ENCODE measurements around the gene RPL12.

The RPL12 gene

GRCh38 chr9:127495884-127496555, 44.8 kb upstream of the RPL12 start:
- no peak for TF ChIP-seq CTCF (conservative IDR thresholded peaks at IDR 0.05; ENCODE audit: control insufficient read depth, insufficient read depth, low read depth, low read length)
- no peak for DNase-seq (ENCODE audit: low read depth)
- H3K4me3 ChIP-seq (ENCODE audit: control insufficient read depth, low read depth, low read length): no peak overlapping the region

- no peak overlapping the region for H3K4me3 ChIP-seq (ENCODE audit: control insufficient read depth, low read depth, low read length)
- TF ChIP-seq CTCF (conservative IDR thresholded peaks at IDR 0.05; ENCODE audit: control insufficient read depth, insufficient read depth, low read depth, low read length): no peak
- DNase-seq (ENCODE audit: low read depth): no peak
Measured at GRCh38 chr9:127494304-127494702, 43.1 kb upstream of the RPL12 start.

- DNase-seq (ENCODE audit: low read depth): no peak
- no peak overlapping the region for H3K4me3 ChIP-seq (ENCODE audit: control insufficient read depth, low read depth, low read length)
- TF ChIP-seq CTCF (conservative IDR thresholded peaks at IDR 0.05; ENCODE audit: control insufficient read depth, insufficient read depth, low read depth, low read length): no peak
Measured at GRCh38 chr9:127493592-127494303, 42.5 kb upstream of the RPL12 start.

DNA sequence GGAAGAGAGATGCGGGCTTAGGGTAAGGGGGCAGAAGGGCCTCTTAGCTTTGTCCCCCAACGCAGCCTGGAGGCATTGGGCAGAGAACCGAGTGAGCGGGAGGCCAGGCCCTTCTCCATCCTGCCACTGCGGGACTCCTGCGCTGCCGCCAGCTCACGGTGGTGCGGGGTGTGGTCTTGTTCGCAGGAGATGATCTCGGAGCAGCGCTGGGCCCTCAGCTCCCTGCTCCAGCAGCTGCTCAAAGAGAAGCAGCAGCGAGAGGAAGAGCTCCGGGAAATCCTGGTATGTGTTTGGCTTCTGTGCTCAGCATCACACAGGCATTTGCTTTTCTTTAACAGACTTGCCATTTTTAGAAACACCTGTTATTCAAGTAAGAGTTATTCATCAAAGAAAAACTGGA, 41.4 kb upstream of the RPL12 start:
- H3K4me3 ChIP-seq (ENCODE audit: control insufficient read depth, low read depth, low read length): no peak overlapping the region
- no peak for DNase-seq (ENCODE audit: low read depth)
- no peak for TF ChIP-seq CTCF (conservative IDR thresholded peaks at IDR 0.05; ENCODE audit: control insufficient read depth, insufficient read depth, low read depth, low read length)

DNA sequence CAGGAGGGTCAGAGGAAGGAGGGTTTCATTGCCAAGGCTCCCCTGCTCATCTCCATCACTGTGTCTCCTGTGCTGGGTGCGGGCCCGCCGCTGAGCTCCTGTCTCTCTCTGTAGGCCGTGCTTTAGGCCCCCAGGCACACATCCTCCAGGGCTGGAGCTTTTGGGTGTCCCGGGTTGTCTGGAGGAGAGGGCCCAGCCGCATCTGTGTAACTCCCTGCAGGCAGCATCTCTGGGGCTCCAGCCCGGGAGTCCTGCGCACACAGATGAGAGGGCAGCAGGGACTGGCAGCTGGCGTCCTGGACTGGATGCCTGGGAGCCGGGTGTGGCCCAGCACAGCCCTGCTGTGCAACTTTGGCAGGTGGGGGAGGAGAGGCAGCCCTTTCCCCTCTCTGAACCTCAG, 40.3 kb upstream of the RPL12 start:
- H3K4me3 ChIP-seq (ENCODE audit: control insufficient read depth, low read depth, low read length): no peak overlapping the region
- no peak for DNase-seq (ENCODE audit: low read depth)
- TF ChIP-seq CTCF (conservative IDR thresholded peaks at IDR 0.05; ENCODE audit: control insufficient read depth, insufficient read depth, low read depth, low read length): no peak

DNA sequence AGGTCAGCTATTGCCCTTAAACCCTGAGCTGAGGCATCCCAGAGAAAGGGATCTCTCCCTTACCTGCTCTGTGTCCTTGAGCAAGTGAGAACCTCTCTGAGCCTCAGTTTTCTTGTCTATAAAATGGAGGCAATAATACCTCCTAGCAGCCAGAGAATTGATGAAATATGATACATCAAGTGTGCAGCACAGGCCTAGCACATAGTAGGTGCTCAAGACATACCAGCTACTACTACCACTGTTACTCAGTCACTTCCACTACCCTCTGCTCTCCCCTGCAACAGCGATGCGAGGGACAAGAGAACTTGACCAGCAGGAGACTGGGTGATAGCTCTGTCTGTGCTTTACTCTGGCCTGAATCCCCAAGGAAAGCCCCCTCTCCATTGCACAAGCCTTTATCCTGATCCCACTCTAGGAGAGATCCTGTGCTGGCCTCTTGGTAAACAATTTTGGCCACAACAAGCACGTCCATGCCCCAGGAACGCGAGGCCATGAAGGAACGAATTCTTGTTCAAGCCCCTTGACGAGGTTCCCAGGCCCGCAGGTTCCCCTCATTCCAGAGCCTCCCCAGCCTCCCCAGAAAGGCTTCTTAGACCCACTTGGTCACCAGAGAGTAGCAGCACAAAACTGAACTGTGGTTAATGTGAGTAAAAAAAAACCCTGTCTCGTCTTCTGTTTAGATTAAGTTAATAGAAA, 39.5 kb upstream of the RPL12 start:
- H3K4me3 ChIP-seq (ENCODE audit: control insufficient read depth, low read depth, low read length): no peak overlapping the region
- no peak for TF ChIP-seq CTCF (conservative IDR thresholded peaks at IDR 0.05; ENCODE audit: control insufficient read depth, insufficient read depth, low read depth, low read length)
- DNase-seq (ENCODE audit: low read depth): no peak
